NCI-H69 (cell line): ENCODE measurements around the gene RNF150.
A peak's percentile ranks its signal among the peaks of the same experiment; 100 is the strongest.

ENCODE experiments used
- DNase-seq: peaks from one replicate; lab custom pipeline; 2025; lab: John Stamatoyannopoulos, UW

The RNF150 gene

GRCh38 chr4:141022111-141022695 lies 111.1 kb downstream of the RNF150 start:
- DNase-seq: no peak

- DNase-seq: peak; percentile 9
Observed at GRCh38 chr4:141021397-141022110, 111.7 kb downstream of the RNF150 start.

GRCh38 chr4:141020801-141021261 lies 112.4 kb downstream of the RNF150 start:
- no peak for DNase-seq

- DNase-seq: no peak
Observed at GRCh38 chr4:141019768-141020167, 113.5 kb downstream of the RNF150 start.

- peak; percentile 58 for DNase-seq
Observed at GRCh38 chr4:141016117-141016798, 117.0 kb downstream of the RNF150 start.

GRCh38 chr4:141013899-141014298 lies 119.4 kb downstream of the RNF150 start:
- no peak for DNase-seq

GRCh38 chr4:141011901-141012315 lies 121.4 kb downstream of the RNF150 start:
- DNase-seq: peak; percentile 4

GRCh38 chr4:141009931-141010330 lies 123.3 kb downstream of the RNF150 start:
- DNase-seq: peak; percentile 77

GRCh38 chr4:141009129-141009528 lies 124.1 kb downstream of the RNF150 start:
- no peak for DNase-seq

- no peak for DNase-seq
Observed at GRCh38 chr4:141006242-141006802, 126.9 kb downstream of the RNF150 start.

- no peak for DNase-seq
Observed at GRCh38 chr4:141004823-141005222, 128.4 kb downstream of the RNF150 start.

GRCh38 chr4:141003193-141003592 lies 130.1 kb downstream of the RNF150 start:
- no peak for DNase-seq

- no peak for DNase-seq
Observed at GRCh38 chr4:141002323-141002805, 130.9 kb downstream of the RNF150 start.

- DNase-seq: no peak
Observed at GRCh38 chr4:140996766-140997165, 136.5 kb downstream of the RNF150 start.

GRCh38 chr4:140995058-140995457 lies 138.2 kb downstream of the RNF150 start:
- no peak for DNase-seq

- no peak for DNase-seq
Observed at GRCh38 chr4:140994015-140994414, 139.3 kb downstream of the RNF150 start.

- no peak for DNase-seq
Observed at GRCh38 chr4:140993370-140993769, 139.9 kb downstream of the RNF150 start.

GRCh38 chr4:140989944-140990343 lies 143.3 kb downstream of the RNF150 start:
- DNase-seq: no peak

GRCh38 chr4:140986045-140986444 lies 147.2 kb downstream of the RNF150 start:
- no peak for DNase-seq

GRCh38 chr4:140982613-140983340 lies 150.5 kb downstream of the RNF150 start:
- no peak for DNase-seq

- DNase-seq: no peak
Observed at GRCh38 chr4:140980426-140981200, 152.7 kb downstream of the RNF150 start.
